GM13976 (cell line): ENCODE results near the gene METTL24.

Source experiments
- DNase-seq: peaks from one replicate; pipeline ENCODE4 v3.0.0; 2012; ENCODE audit warnings: low spot score
- CTCF ChIP-seq: IDR thresholded peaks from 2 replicates; pipeline ENCODE4 v1.5.1; 2012; ENCODE audit warnings: borderline replicate concordance, mild to moderate bottlenecking; ENCODE audit not compliant: insufficient read depth; ENCODE audit errors: extremely low read depth, missing control alignments, control extremely low read depth
- in situ Hi-C: fragments of 300-500 bp; cut with MboI; formaldehyde crosslinking; loops from one replicate; pipeline ENCODE4 v1.12.0; 2022; ENCODE audit warnings: low sequenced_read_pairs, mixed read lengths, inconsistent platforms; ENCODE audit not compliant: unreplicated experiment

Gene METTL24

GRCh38 chr6:110324548-110324947 lies 33.6 kb downstream of the METTL24 start:
- in situ Hi-C loops = no loop called here
- TF ChIP-seq CTCF = no peak
- DNase-seq = no peak

- in situ Hi-C loops = no loop called here
- DNase-seq = no peak
- TF ChIP-seq CTCF = no peak
Measured at GRCh38 chr6:110323258-110323657, 34.9 kb downstream of the METTL24 start.

- no peak for TF ChIP-seq CTCF
- no peak for DNase-seq
- in situ Hi-C loops = no loop called here
Measured at GRCh38 chr6:110322874-110323242, 35.3 kb downstream of the METTL24 start.

GRCh38 chr6:110322151-110322873 lies 35.8 kb downstream of the METTL24 start:
- TF ChIP-seq CTCF = no peak
- in situ Hi-C loops = no loop called here
- no peak for DNase-seq

- in situ Hi-C loops = no loop called here
- TF ChIP-seq CTCF = no peak
Measured at GRCh38 chr6:110320307-110320706, 37.8 kb downstream of the METTL24 start.

GRCh38 chr6:110319843-110320242 lies 38.3 kb downstream of the METTL24 start:
- in situ Hi-C loops = no loop called here
- no peak for DNase-seq
- TF ChIP-seq CTCF = no peak

More at GRCh38 chr6:110320307-110320706, 37.8 kb downstream of the METTL24 start:
- no peak for DNase-seq
